Measurements from ENCODE around the gene NCOA1.

The NCOA1 gene

DNA sequence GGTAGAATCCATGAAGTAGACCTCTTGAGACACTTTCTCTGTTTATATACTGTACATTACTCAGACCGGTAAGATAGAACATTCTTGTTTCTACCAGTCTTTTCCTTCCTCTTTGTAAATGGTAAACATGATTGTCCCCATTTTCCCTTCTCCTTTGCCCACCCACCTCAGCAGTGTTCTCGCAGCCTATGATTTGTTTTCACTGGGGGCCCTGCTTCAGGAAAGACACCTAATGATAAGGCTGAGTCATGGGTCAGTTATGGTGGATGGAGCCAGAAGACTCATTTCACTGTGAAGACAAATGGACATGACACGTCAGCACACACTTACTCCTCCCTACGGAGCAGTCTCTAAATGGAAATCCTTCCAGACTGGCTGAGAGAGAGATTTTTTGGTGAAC, 325.8 kb downstream of the NCOA1 start:
- no peak for DNase-seq (ENCODE audit: low spot score)
- in situ Hi-C loops (cut with MboI; ENCODE audit: low sequenced_read_pairs, unreplicated experiment): loop anchor here (10.0 kb wide), 1 partner anchor 402 kb away; no protein-coding TSS in a partner anchor
- TF ChIP-seq CTCF (IDR thresholded peaks at IDR 0.05; ENCODE audit: borderline replicate concordance, control extremely low read depth, extremely low read depth, insufficient read depth, missing control alignments): no peak

- in situ Hi-C loops (cut with MboI; ENCODE audit: low sequenced_read_pairs, unreplicated experiment): loop anchor here (10.0 kb wide), 1 partner anchor 404 kb away; no protein-coding TSS in a partner anchor
- no peak for DNase-seq (ENCODE audit: low spot score)
- TF ChIP-seq CTCF (IDR thresholded peaks at IDR 0.05; ENCODE audit: borderline replicate concordance, control extremely low read depth, extremely low read depth, insufficient read depth, missing control alignments): no peak
Observed at GRCh38 chr2:24818721-24819167, 327.7 kb downstream of the NCOA1 start.

GRCh38 chr2:24819442-24820174, 328.6 kb downstream of the NCOA1 start:
- in situ Hi-C loops (cut with MboI; ENCODE audit: low sequenced_read_pairs, unreplicated experiment): loop anchor here (10.0 kb wide), 2 partner anchors 205 to 405 kb away; no protein-coding TSS in a partner anchor
- DNase-seq (ENCODE audit: low spot score): no peak
- TF ChIP-seq CTCF (IDR thresholded peaks at IDR 0.05; ENCODE audit: borderline replicate concordance, control extremely low read depth, extremely low read depth, insufficient read depth, missing control alignments): no peak

DNA sequence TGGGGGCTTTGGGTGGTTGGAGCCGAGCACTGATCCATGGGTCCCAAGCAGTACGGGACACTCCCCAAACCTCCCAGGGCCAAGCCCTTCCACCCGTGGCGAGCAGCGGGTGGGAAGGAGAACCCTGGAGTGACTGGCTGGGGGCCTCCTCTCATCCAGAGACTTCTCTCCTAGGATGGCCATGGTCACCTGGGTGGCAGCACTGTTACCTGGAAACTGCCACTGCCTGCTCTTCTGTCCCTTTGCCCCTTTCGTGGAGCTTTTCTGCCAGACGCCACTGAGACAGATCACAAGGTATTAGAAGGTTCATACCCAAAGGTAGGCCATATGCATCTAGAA, 329.1 kb downstream of the NCOA1 start:
- in situ Hi-C loops (cut with MboI; ENCODE audit: low sequenced_read_pairs, unreplicated experiment): loop anchor here (10.0 kb wide), 1 partner anchor 205 kb away; no protein-coding TSS in a partner anchor
- DNase-seq (ENCODE audit: low spot score): no peak
- no peak for TF ChIP-seq CTCF (IDR thresholded peaks at IDR 0.05; ENCODE audit: borderline replicate concordance, control extremely low read depth, extremely low read depth, insufficient read depth, missing control alignments)

Measured in GM13976 (cell line).